NK-92 (cell line): ENCODE results near the gene FGF14.

Experiments used
- DNase-seq: peaks from one replicate; lab custom pipeline; 2025; ENCODE audit not compliant: unreplicated experiment; lab: John Stamatoyannopoulos, UW

FGF14 gene

GRCh38 chr13:102369302-102369701 lies 32.5 kb downstream of the FGF14 start:
- DNase-seq: no peak

GRCh38 chr13:102367836-102368235 lies 34.0 kb downstream of the FGF14 start:
- no peak for DNase-seq

DNA sequence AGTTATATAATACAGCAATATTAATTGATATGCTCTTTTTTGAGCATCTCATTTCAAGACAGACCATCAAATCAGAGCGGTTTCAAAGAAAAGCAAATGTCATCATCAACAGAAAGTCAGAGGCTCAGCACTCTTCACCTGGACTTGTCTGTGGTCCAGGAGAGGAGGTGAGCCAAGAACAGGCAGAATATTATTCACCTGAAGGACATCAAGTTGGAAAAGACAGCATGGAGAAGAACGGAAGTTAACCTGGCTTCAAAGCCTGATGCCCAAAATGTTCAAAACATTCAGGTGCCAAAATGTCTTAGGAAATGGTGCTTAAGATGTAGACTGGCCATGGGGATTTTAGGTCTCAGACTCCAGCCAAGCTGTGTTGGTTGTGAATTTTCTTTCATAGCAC lies 40.7 kb downstream of the FGF14 start:
- no peak for DNase-seq

DNA sequence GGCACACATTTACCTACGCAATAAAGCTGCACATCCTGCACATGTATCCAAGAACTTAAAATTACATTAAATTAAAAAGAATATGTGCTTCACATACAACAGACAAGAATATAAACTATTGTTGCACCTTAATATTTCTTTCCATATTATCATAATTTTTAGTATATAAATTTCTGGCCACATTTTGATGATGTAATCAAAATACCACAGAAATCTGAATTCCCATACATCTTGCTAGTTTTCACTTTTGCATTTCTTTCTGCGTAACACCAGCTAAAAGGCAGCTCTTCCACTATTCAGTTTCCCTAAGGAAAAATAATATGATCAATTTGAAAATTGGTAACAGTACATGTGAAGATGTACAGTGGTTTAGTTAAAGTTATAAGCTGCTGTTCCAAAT lies 42.6 kb downstream of the FGF14 start:
- no peak for DNase-seq

DNA sequence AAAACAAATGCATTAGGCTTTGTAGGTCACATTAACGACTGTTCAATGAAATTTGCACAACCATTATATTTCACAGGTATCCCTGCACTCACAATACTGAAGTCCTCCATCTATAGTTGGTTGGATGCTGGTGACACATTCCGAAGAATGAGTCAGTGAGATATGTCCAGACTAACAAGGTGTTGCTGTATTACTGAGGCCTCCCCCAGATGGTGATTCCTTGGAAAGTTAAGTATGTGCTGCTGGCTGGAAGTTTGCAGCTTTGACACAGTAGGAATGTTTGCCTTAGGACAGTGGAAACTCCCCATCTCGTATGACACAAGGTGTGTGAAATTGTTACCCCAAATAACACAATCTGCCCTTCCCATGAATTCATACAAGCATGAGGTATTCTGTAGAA lies 46.6 kb downstream of the FGF14 start:
- DNase-seq: no peak

GRCh38 chr13:102354011-102354410 lies 47.8 kb downstream of the FGF14 start:
- DNase-seq: no peak

DNA sequence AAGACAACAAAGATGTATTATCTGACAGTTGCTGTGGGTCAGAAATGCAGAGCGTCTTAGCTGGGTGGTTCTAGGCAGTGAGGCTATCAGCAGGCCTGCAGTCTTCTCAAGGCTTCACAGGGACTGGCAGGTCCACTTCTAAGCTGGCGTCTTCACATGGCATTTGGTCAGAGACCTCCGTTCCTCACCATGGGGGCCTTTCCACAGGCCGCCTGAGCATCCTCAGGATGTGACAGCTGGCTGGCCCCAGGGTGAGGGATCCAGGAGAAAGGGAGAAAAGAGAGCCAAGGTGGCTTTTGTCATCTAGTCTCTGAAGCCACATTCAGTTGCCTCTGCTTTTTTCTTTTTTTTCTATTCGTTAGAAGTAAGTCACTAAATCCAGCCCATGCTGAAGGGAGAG lies 50.3 kb downstream of the FGF14 start:
- DNase-seq: no peak

- DNase-seq: no peak
Measured at GRCh38 chr13:102347490-102347889, 54.4 kb downstream of the FGF14 start.

- DNase-seq: no peak
Measured at GRCh38 chr13:102346769-102347168, 55.1 kb downstream of the FGF14 start.

- no peak for DNase-seq
Measured at GRCh38 chr13:102344410-102344809, 57.4 kb downstream of the FGF14 start.

- DNase-seq: no peak
Measured at GRCh38 chr13:102333320-102334198, 68.3 kb downstream of the FGF14 start.

DNA sequence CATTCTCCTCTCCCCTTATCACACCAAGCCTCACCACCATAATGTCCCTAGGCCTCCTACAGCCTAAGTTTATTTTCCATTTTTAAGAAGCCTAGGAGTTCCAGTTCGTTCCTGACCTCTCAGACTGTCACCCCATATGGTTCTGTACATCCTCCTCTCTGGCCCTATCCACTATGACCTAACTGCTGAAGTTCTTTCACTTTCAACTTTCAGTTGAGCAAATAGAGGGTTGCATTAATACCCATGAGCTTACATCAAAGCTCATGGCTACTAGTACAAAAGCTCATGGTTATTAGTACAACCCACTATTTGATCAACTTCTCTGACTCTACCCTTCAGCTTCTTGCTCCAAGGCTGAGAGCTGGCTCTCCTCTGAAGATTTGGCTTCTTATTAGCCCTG lies 72.9 kb downstream of the FGF14 start:
- DNase-seq: no peak

DNA sequence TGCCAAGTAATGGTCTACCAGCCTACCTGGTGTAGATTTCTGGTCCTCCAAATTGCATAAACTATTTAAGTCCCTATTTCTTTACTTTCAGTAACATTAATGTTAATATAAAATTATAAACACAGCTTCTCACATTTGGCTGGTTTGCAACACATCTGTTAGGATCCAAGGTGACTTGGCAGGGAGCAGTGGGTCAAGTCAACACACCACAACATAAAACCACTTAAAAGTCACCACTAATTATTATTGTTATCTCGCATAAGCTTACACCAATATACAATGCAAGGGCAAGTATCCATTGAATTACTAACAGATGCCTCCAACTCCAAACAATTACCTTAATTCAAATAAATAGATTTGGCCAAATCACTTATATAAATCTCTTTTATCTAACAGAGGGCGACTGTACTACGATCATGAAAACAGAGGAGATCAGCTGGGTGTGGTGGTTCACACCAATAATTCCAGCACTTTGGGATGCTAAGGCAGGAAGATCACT lies 74.7 kb downstream of the FGF14 start:
- DNase-seq: no peak

- no peak for DNase-seq
Measured at GRCh38 chr13:102326381-102327118, 75.3 kb downstream of the FGF14 start.

GRCh38 chr13:102325321-102325720 lies 76.5 kb downstream of the FGF14 start:
- no peak for DNase-seq

DNA sequence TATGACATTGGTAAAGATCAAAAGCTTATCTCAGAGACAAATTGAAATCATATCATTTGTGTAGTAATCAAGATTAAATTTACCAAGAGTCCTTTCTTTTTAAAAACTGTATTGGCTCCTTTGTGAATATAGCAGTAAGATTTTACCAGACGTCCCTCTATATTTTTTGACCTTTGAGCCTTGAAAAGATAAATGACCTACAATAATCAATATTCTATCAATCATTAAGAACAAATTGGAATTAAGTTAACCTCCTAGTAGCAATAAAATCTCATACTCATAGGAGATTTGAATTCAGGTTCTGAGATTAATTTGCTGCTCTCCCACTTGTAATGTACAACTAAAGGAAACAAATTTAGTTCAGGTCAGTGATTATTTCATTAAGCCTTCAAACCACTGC lies 78.3 kb downstream of the FGF14 start:
- DNase-seq: no peak

DNA sequence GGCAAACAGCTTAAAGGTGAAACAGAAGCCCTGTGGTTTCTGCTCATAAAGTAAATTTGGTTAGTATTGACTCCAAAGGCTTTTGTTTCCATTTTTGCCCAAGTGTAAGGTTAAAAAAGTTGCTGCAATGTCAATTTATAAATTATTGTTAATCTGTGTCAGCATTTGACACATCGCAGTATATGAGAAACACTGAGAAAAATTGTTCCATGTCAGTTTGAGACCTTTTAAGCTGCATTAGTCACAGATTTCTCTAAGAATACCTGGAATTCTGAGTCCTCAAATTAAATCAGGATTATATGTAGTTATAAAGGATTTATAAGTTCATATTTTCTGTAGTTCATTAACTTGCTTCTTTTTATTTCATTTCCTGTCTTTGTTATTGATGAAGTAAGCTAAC lies 78.8 kb downstream of the FGF14 start:
- DNase-seq: no peak

DNA sequence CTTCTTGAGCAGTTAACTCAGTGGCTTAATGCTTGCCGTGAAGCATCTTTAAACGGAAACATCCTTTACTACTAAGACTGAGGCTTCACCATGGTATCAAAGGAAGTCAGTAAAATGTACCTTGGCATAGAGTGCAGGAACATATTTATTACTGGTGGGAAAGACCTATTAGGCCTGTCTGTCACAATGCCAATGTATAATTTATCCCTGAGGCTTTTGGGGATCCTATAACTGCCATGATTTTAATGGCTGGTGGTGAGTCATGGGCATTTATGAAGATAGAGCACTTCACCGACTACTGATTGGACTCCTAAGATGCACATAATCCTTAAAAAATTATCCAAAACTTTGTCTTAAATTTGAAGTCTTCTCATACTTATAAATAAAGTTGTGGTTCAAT lies 79.6 kb downstream of the FGF14 start:
- no peak for DNase-seq

DNA sequence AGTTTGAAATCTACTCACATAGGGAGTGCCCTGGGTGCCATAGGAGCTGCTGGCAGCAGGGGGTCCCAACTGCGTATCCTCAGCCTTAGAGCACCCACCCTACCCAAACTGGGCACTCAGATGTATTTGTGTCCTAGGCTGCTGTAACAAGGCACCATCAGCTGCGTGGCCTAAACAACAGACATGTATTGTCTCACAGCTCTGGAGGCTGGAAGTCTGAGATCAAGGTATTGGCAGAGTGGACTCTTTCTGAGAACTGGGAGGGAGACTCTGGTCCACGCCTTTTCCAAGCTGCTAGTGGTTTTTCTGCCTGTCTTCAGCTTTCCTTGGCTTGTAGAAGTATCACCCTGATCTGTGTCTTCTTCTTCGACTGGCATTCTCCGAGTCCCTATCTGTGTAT lies 83.6 kb downstream of the FGF14 start:
- DNase-seq: no peak

GRCh38 chr13:102317593-102317992 lies 84.3 kb downstream of the FGF14 start:
- DNase-seq: no peak

DNA sequence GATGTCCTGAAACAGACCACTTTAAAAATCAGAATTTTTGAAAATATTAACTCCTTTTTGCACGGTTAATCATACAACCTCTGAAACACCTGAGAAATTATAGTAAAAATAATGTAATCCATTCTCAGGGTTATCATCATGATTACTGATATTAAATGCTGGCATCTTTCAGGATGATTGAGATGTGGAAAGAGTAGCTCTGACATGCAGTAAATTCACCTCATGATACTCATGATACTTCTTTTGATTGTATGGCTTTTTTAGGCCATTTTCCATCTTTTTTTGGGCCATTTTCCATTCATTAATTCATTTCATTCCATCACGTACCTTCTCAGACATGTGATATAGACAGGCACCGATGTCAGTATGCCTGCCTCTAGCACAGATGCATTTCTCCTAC lies 85.1 kb downstream of the FGF14 start:
- DNase-seq: no peak

DNA sequence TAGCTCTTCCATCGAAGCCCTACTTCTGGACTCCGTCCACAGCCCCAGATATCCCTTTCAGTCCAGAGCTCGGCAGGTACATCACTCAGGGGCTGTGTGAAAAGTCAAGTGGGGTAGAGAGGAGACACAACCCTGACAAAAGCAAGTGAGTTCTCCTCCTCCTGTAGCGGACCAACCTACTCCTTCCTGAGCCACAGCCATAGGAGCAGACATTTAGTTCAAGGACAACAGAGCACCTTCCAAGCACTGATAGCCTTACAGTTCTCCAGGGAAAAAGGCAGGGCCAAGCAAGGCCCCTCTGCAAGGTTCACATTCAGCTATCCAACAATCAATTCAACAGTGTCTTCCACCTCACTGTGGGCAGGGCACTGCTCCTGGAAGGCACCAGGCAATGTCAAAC lies 89.0 kb downstream of the FGF14 start:
- DNase-seq: no peak
